ENCODE measurements around the gene CTXN2.

GRCh38 chr15:48239334-48239733 lies 47.9 kb downstream of the CTXN2 start:
- TF ChIP-seq CTCF (IDR thresholded peaks at IDR 0.05) (no peak), POLR2A (IDR thresholded peaks at IDR 0.05) (no peak), EP300 (IDR thresholded peaks at IDR 0.05) (no peak)
